ENCODE measurements around the gene DNAJC16.

DNA sequence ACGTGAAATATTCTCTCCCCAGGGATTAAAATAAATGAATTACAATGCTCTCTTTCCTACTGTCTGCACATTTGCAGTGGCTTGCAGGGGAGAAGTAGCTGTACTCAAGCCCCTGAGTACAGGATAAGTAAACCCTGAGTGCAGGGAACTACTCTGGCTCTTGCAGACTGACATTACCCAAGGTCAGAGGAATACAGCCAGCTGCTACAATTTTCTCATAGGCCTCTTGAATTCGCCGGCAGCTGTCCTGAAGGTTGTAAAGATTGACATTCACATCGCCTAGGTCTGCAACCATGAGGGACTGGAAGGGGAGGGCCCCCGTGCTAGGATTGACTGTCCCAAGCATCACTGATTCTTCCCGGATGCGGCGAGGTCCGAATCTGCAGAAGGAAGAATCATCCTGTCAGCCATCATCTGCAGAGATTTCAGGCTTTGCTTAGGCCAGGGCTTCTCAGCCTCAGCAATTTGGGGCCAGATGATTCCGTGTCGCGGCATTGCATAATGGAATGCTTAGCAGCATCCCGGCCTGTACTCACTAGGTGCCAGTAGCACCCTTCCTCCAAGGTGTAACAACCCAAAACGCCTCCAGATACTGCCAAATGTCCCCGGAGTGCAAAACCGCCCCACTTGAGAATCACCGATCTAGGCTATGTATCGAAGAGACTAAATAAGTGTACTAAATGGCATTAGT is 56.5 kb downstream of the DNAJC16 start:
- TF ChIP-seq POLR2A (IDR thresholded peaks at IDR 0.05) (no peak), CTCF (IDR thresholded peaks at IDR 0.05) (no peak)

Data from esophagus squamous epithelium (tissue), 4 donors.